Measurements from ENCODE around the gene GALNT2. TPM values are rescaled to one million over a fixed set of nuclear protein-coding genes. Genes with fewer than 3 reads are reported as not detected.

Gene GALNT2
- polyA plus RNA-seq, 3 donors from 2014 or later, result 18.5 to 30.0 (median 22.5) TPM

- no peak overlapping the region for H3K27ac Mint-ChIP-seq
- no peaks in the 10 kb centered on the region for H3K9me3 Mint-ChIP-seq
- H3K4me3 Mint-ChIP-seq, result no peak overlapping the region
- peaks cover 0 to 3% (median 0%) of the 10 kb centered on the region in 3 donors for H3K27me3 Mint-ChIP-seq (ENCODE audit: low read depth in 3 of 3)
- H3K4me1 Mint-ChIP-seq, result peaks cover 42 to 90% of the 10 kb centered on the region in 2 donors
- peaks cover 0 to 5% (median 4%) of the 10 kb centered on the region in 3 donors for H3K36me3 Mint-ChIP-seq
- DNase-seq, result no peak
Measured at GRCh38 chr1:230109066-230109465, 42.0 kb downstream of the GALNT2 start.

GRCh38 chr1:230109895-230110667 is 43.0 kb downstream of the GALNT2 start:
- Mint-ChIP-seq H3K4me3 (peak overlapping the region in 1 of 5 donors; percentile 43), H3K9me3 (no peaks in the 10 kb centered on the region)
- no peak for DNase-seq

GRCh38 chr1:230110971-230111370 is 43.9 kb downstream of the GALNT2 start:
- Mint-ChIP-seq H3K36me3 (peaks cover 3 to 11% (median 10%) of the 10 kb centered on the region in 3 donors), H3K4me1 (peaks cover 27 to 76% of the 10 kb centered on the region in 2 donors), H3K27ac (no peak overlapping the region), H3K27me3 (ENCODE audit: low read depth in 3 of 3) (peaks cover 0 to 3% (median 0%) of the 10 kb centered on the region in 3 donors), H3K9me3 (no peaks in the 10 kb centered on the region), H3K4me3 (no peak overlapping the region)
- DNase-seq, result no peak

More at GRCh38 chr1:230109895-230110667, 43.0 kb downstream of the GALNT2 start:
- Mint-ChIP-seq H3K27ac (peak overlapping the region in 2 of 6 donors; percentile 46 to 80), H3K4me1 (peaks cover 34 to 80% of the 10 kb centered on the region in 2 donors), H3K36me3 (peaks cover 0 to 11% (median 8%) of the 10 kb centered on the region in 3 donors), H3K27me3 (ENCODE audit: low read depth in 3 of 3) (peaks cover 0 to 3% (median 0%) of the 10 kb centered on the region in 3 donors)

GRCh38 chr1:230112131-230112701 is 45.2 kb downstream of the GALNT2 start:
- Mint-ChIP-seq H3K4me1 (peaks cover 26 to 71% of the 10 kb centered on the region in 2 donors), H3K9me3 (no peaks in the 10 kb centered on the region), H3K4me3 (no peak overlapping the region), H3K36me3 (peaks cover 4 to 11% (median 11%) of the 10 kb centered on the region in 3 donors), H3K27me3 (ENCODE audit: low read depth in 3 of 3) (peaks cover 0 to 3% (median 0%) of the 10 kb centered on the region in 3 donors), H3K27ac (peak overlapping the region in 2 of 6 donors; percentile 31 to 42)
- DNase-seq, result no peak

GRCh38 chr1:230112782-230113181 is 45.7 kb downstream of the GALNT2 start:
- DNase-seq, result no peak
- Mint-ChIP-seq H3K4me3 (no peak overlapping the region), H3K9me3 (no peaks in the 10 kb centered on the region), H3K36me3 (peaks cover 4 to 11% (median 11%) of the 10 kb centered on the region in 3 donors), H3K27me3 (ENCODE audit: low read depth in 3 of 3) (peaks cover 0 to 3% (median 0%) of the 10 kb centered on the region in 3 donors), H3K27ac (peak overlapping the region in 2 of 6 donors; percentile 56 to 76), H3K4me1 (peaks cover 24 to 72% of the 10 kb centered on the region in 2 donors)

GRCh38 chr1:230113235-230113592 is 46.2 kb downstream of the GALNT2 start:
- peaks cover 26 to 72% of the 10 kb centered on the region in 2 donors for H3K4me1 Mint-ChIP-seq

GRCh38 chr1:230113593-230114236 is 46.7 kb downstream of the GALNT2 start:
- no peak for DNase-seq
- peak overlapping the region in 2 of 6 donors; percentile 50 to 56 for H3K27ac Mint-ChIP-seq
- H3K4me1 Mint-ChIP-seq, result peaks cover 31 to 72% of the 10 kb centered on the region in 2 donors
- H3K36me3 Mint-ChIP-seq, result peaks cover 4 to 11% (median 11%) of the 10 kb centered on the region in 3 donors
- H3K27me3 Mint-ChIP-seq (ENCODE audit: low read depth in 3 of 3), result peaks cover 0 to 3% (median 0%) of the 10 kb centered on the region in 3 donors
- H3K4me3 Mint-ChIP-seq, result no peak overlapping the region
- H3K9me3 Mint-ChIP-seq, result no peaks in the 10 kb centered on the region

More at GRCh38 chr1:230113235-230113592, 46.2 kb downstream of the GALNT2 start:
- Mint-ChIP-seq H3K36me3 (peaks cover 4 to 11% (median 11%) of the 10 kb centered on the region in 3 donors), H3K4me3 (no peak overlapping the region), H3K27ac (peak overlapping the region in 2 of 6 donors; percentile 56 to 76), H3K9me3 (no peaks in the 10 kb centered on the region), H3K27me3 (ENCODE audit: low read depth in 3 of 3) (peaks cover 0 to 3% (median 0%) of the 10 kb centered on the region in 3 donors)
- DNase-seq, result no peak

GRCh38 chr1:230114237-230114651 is 47.2 kb downstream of the GALNT2 start:
- Mint-ChIP-seq H3K9me3 (no peaks in the 10 kb centered on the region), H3K36me3 (peaks cover 4 to 11% (median 11%) of the 10 kb centered on the region in 3 donors), H3K4me1 (peaks cover 29 to 75% of the 10 kb centered on the region in 2 donors)

GRCh38 chr1:230117694-230118093 is 50.7 kb downstream of the GALNT2 start:
- Mint-ChIP-seq H3K36me3 (peaks cover 4 to 17% (median 11%) of the 10 kb centered on the region in 3 donors), H3K4me3 (no peak overlapping the region), H3K9me3 (no peaks in the 10 kb centered on the region), H3K27me3 (ENCODE audit: low read depth in 3 of 3) (peaks cover 0 to 2% (median 0%) of the 10 kb centered on the region in 3 donors), H3K27ac (no peak overlapping the region), H3K4me1 (peaks cover 19 to 64% of the 10 kb centered on the region in 2 donors)
- no peak for DNase-seq

More at GRCh38 chr1:230114237-230114651, 47.2 kb downstream of the GALNT2 start:
- Mint-ChIP-seq H3K27me3 (ENCODE audit: low read depth in 3 of 3) (peaks cover 0 to 3% (median 0%) of the 10 kb centered on the region in 3 donors), H3K27ac (no peak overlapping the region), H3K4me3 (no peak overlapping the region)
- no peak for DNase-seq

- Mint-ChIP-seq H3K4me3 (no peak overlapping the region), H3K9me3 (no peaks in the 10 kb centered on the region), H3K27ac (peak overlapping the region in 3 of 6 donors; percentile 16 to 71 (median 68)), H3K27me3 (ENCODE audit: low read depth in 3 of 3) (peaks cover 0 to 4% (median 0%) of the 10 kb centered on the region in 3 donors), H3K4me1 (peaks cover 33 to 69% of the 10 kb centered on the region in 2 donors), H3K36me3 (peaks cover 4 to 10% (median 4%) of the 10 kb centered on the region in 3 donors)
- DNase-seq, result no peak
Measured at GRCh38 chr1:230119340-230119739, 52.3 kb downstream of the GALNT2 start.

GRCh38 chr1:230120289-230120920 is 53.4 kb downstream of the GALNT2 start:
- no peak overlapping the region for H3K4me3 Mint-ChIP-seq
- peak overlapping the region in 1 of 6 donors; percentile 63 for H3K27ac Mint-ChIP-seq
- peaks cover 0 to 10% (median 4%) of the 10 kb centered on the region in 3 donors for H3K36me3 Mint-ChIP-seq
- H3K4me1 Mint-ChIP-seq, result peaks cover 42 to 79% of the 10 kb centered on the region in 2 donors
- DNase-seq, result no peak
- no peaks in the 10 kb centered on the region for H3K9me3 Mint-ChIP-seq
- H3K27me3 Mint-ChIP-seq (ENCODE audit: low read depth in 3 of 3), result peaks cover 0 to 11% (median 3%) of the 10 kb centered on the region in 3 donors

GRCh38 chr1:230120921-230121381 is 53.9 kb downstream of the GALNT2 start:
- no peak for DNase-seq
- H3K4me1 Mint-ChIP-seq, result peaks cover 48 to 80% of the 10 kb centered on the region in 2 donors
- peaks cover 0 to 7% (median under 1%) of the 10 kb centered on the region in 3 donors for H3K36me3 Mint-ChIP-seq
- peaks cover 0 to 12% (median 3%) of the 10 kb centered on the region in 3 donors for H3K27me3 Mint-ChIP-seq (ENCODE audit: low read depth in 3 of 3)
- peak overlapping the region in 1 of 6 donors; percentile 63 for H3K27ac Mint-ChIP-seq
- H3K9me3 Mint-ChIP-seq, result no peaks in the 10 kb centered on the region
- no peak overlapping the region for H3K4me3 Mint-ChIP-seq

GRCh38 chr1:230121950-230122349 is 54.9 kb downstream of the GALNT2 start:
- DNase-seq, result no peak
- Mint-ChIP-seq H3K4me3 (no peak overlapping the region), H3K4me1 (peaks cover 58 to 85% of the 10 kb centered on the region in 2 donors), H3K9me3 (no peaks in the 10 kb centered on the region), H3K27me3 (ENCODE audit: low read depth in 3 of 3) (peaks cover 0 to 15% (median 3%) of the 10 kb centered on the region in 3 donors), H3K27ac (peak overlapping the region in 3 of 6 donors; percentile 87 to 96 (median 94)), H3K36me3 (peaks cover 0 to 7% (median 0%) of the 10 kb centered on the region in 3 donors)
